ENCODE measurements around the gene HOMEZ.

HOMEZ gene

DNA sequence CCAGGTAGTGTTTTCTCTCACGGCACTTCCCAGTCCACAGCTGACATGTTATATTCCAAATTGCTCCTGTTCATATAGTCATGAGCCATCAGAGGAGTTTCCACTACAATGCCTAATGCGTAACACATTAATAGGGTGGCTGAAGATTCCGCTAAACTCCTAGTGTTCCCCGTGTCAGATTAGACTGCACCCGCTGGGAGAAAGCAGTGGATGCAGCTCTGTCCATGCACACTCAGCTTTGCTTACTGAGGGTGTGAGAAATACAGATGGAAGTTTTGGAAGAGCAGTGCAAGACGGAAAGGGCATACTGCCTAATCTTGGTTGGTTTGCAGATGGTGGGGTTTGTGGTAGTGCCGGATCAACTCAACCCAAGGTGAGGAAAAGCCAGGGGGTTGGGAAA lies 11.2 kb upstream of the HOMEZ start:
- Histone ChIP-seq H3K36me3 (ENCODE audit: control insufficient read depth, insufficient read depth, low read length) (no peaks in the 10 kb centered on the region), H3K4me1 (peaks cover 9% of the 10 kb centered on the region), H3K27ac (no peak overlapping the region), H3K9ac (no peak overlapping the region), H3K9me3 (ENCODE audit: control insufficient read depth, low read length) (no peaks in the 10 kb centered on the region), H3K4me3 (ENCODE audit: low read depth, low read length) (no peak overlapping the region), H3K4me2 (ENCODE audit: low read length) (no peak overlapping the region), H3K79me2 (no peaks in the 10 kb centered on the region), H2AFZ (no peak overlapping the region), H3K27me3 (ENCODE audit: control insufficient read depth, insufficient read depth, low read length) (no peaks in the 10 kb centered on the region)
- TF ChIP-seq, protein P1, sequence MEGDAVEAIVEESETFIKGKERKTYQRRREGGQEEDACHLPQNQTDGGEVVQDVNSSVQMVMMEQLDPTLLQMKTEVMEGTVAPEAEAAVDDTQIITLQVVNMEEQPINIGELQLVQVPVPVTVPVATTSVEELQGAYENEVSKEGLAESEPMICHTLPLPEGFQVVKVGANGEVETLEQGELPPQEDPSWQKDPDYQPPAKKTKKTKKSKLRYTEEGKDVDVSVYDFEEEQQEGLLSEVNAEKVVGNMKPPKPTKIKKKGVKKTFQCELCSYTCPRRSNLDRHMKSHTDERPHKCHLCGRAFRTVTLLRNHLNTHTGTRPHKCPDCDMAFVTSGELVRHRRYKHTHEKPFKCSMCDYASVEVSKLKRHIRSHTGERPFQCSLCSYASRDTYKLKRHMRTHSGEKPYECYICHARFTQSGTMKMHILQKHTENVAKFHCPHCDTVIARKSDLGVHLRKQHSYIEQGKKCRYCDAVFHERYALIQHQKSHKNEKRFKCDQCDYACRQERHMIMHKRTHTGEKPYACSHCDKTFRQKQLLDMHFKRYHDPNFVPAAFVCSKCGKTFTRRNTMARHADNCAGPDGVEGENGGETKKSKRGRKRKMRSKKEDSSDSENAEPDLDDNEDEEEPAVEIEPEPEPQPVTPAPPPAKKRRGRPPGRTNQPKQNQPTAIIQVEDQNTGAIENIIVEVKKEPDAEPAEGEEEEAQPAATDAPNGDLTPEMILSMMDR (IDR thresholded peaks at IDR 0.05) = no peak

DNA sequence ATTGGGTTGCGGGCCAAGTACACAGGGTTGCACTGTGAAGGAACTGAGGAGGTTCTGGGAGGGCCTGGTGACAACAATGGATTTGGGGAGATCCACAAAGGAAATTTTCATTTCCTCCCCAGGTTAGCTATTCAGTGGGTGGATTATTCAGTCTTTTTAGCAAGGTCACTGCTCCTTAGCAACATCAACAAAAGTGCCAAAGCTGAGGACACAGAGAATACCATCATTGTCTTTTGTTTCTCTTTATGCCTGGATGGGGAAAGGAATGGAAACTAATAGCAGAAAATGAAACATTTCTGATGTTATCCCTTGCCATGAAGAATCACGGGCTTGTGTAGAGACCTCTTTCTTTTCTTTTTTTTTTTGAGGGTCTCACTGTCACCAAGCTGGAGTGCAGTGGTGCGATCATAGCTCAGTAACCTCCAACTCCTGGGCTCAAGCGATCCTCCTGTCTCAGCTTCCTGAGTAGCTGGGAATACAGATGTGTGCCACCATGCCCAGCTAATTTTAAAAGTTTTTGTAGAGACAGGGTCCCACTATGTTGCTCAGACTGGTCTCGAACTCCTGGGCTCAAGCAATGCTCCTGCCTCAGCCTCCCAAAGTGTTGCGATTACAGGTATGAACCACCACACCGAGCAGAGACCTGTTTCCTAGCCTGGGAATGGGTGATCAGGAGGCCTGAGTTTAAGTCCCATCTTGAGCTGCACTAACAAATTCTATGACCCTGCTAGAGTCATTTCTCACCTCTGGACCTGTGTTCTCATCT lies 10.3 kb upstream of the HOMEZ start:
- Histone ChIP-seq H3K4me1 (peaks cover 9% of the 10 kb centered on the region), H3K36me3 (ENCODE audit: control insufficient read depth, insufficient read depth, low read length) (no peaks in the 10 kb centered on the region), H3K4me2 (ENCODE audit: low read length) (no peak overlapping the region), H3K9ac (no peak overlapping the region), H3K9me3 (ENCODE audit: control insufficient read depth, low read length) (no peaks in the 10 kb centered on the region), H3K27ac (no peak overlapping the region), H3K4me3 (ENCODE audit: low read depth, low read length) (no peak overlapping the region), H3K27me3 (ENCODE audit: control insufficient read depth, insufficient read depth, low read length) (no peaks in the 10 kb centered on the region), H3K79me2 (no peaks in the 10 kb centered on the region), H2AFZ (no peak overlapping the region)
- TF ChIP-seq, protein P1 (IDR thresholded peaks at IDR 0.05) = no peak

DNA sequence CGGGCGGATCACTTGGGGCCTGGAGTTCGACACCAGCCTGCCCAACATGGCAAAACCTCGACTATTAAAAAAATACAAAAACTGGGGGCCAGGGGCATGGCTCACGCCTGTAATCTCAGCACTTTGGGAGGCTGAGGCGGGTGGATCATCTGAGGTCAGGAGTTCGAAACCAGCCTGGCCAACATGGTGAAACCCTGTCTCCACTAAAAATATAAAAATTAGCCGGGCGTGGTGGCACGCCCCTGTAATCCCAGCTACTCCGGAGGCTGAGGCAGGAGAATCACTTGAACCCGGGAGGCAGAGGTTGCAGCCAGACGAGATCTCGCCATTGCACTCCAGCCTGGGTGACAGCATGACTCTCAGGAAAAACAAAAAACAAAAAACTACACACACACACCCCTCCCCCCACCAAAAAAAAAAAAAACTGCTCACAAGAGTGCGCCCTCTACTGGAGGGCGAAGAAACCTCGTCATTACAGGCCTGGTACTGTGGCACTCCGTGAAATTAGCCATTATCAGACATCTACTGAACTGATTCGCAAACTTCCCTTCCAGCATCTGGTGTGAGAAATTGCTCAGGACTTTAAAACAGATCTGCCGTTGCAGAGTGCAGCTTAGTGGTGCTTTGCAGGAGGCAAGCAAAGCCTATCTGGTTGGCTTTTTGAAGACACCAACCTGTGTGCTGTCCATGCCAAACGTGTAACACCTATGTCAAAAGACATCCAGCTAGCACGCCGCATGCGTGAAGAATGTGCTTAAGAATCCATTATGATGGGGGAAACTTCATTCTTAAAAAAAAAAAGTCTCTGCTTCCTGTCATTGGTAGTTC lies 9.0 kb upstream of the HOMEZ start:
- Histone ChIP-seq H3K36me3 (ENCODE audit: control insufficient read depth, insufficient read depth, low read length) (no peaks in the 10 kb centered on the region), H2AFZ (peak overlapping the region; percentile 12), H3K9ac (no peak overlapping the region), H3K27ac (no peak overlapping the region), H3K9me3 (ENCODE audit: control insufficient read depth, low read length) (no peaks in the 10 kb centered on the region), H3K79me2 (no peaks in the 10 kb centered on the region), H3K27me3 (ENCODE audit: control insufficient read depth, insufficient read depth, low read length) (no peaks in the 10 kb centered on the region), H3K4me3 (ENCODE audit: low read depth, low read length) (no peak overlapping the region), H3K4me1 (peaks cover 4% of the 10 kb centered on the region), H3K4me2 (ENCODE audit: low read length) (peak overlapping the region; percentile 14)
- TF ChIP-seq, protein P1 (IDR thresholded peaks at IDR 0.05) = peak; percentile 95

DNA sequence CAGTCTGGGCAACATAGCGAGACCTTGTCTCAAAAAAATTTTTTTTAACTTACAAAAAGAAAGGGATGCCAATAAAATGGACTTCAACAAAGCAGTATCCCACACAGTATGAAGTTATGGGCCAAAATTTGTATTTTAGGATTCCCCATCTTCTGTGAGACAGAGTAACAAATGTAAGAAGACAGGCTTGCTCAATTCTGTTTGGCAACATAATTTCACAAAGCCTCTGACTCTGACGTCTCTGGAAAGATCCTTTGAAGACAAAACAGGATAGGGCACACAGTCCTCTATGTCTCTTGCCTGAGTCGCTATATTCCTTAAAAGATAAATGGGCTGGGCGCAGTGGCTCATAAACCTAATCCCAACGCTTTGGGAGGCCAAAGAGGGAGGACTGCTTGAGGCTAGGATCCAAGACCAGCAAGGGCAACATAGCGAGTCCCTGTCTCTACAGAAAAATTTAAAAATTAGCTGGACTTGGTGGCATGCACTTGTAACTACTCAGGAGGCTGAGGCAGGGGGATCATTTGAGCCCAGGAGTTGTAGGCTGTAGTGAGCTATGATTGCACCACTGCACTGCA lies 1.1 kb upstream of the HOMEZ start:
- H3K79me2 ChIP-seq = peaks cover 4% of the 10 kb centered on the region
- H2AFZ ChIP-seq = peak overlapping the region; percentile 86
- no peaks in the 10 kb centered on the region for H3K36me3 ChIP-seq (ENCODE audit: control insufficient read depth, insufficient read depth, low read length)
- peak overlapping the region; percentile 87 for H3K4me3 ChIP-seq (ENCODE audit: low read depth, low read length)
- peaks cover 5% of the 10 kb centered on the region for H3K4me1 ChIP-seq
- no peaks in the 10 kb centered on the region for H3K9me3 ChIP-seq (ENCODE audit: control insufficient read depth, low read length)
- peak overlapping the region; percentile 1 for H3K9ac ChIP-seq
- H3K4me2 ChIP-seq (ENCODE audit: low read length) = peak overlapping the region; percentile 76
- TF ChIP-seq, protein P1 (IDR thresholded peaks at IDR 0.05) = no peak
- no peaks in the 10 kb centered on the region for H3K27me3 ChIP-seq (ENCODE audit: control insufficient read depth, insufficient read depth, low read length)
- peak overlapping the region; percentile 87 for H3K27ac ChIP-seq
